Head of caudate nucleus (tissue), 42 donors: ENCODE results near the gene REV1.

Experiments
- DNase-seq, 42 donors: peaks; one replicate each; pipeline versions ENCODE4 v3.0.0 to v3.0.0-alpha.2; 2020 to 2021; ENCODE audit warnings: mixed read lengths in 7 of 42
- intact Hi-C: fragments of 100-400 bp; cut with DNase I; formaldehyde crosslinking; loops from one replicate; pipeline ENCODE4 v1.15.0; 2022

REV1 gene

DNA sequence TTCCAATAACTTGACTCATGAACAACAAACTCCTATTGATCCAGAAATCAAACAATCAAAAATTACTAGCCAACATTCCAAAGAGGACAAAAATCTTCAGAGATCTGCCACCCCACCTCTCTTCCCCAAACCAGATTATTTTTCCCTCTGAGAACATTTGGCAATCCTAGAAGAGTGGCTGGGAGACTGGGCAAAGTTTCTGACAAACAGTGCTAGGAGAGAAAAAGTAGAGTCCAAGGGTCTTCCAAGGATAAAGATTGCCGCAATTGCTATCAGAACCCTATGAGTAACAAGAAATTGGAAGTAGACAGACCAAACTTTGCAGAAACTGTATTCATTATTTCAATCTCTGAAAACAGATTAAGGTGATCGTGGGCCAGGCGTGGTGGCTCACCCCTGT is 22.4 kb downstream of the REV1 start:
- no peak for DNase-seq
- intact Hi-C loops: no loop called here

- intact Hi-C loops: no loop called here
- no peak for DNase-seq
Observed at GRCh38 chr2:99461828-99462483, 27.9 kb downstream of the REV1 start.

DNA sequence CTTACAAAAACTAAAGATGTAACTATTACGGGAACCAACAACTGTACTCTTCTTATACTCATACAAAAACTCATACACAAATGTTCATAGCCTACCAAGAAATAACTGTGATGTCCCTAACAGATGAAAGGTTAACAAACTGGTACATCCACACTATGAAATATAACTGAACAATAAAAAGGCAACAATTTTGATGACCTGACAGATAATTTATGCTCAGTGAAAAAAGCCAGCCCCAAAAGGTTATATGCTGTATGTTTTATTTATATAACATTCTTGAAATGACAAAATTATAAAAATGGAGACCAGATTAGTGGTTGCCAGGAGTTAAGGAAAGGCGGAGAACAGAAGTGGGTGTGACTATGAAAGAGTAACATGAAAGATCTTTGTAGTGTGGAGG is 31.3 kb downstream of the REV1 start:
- intact Hi-C loops: no loop called here
- no peak for DNase-seq

DNA sequence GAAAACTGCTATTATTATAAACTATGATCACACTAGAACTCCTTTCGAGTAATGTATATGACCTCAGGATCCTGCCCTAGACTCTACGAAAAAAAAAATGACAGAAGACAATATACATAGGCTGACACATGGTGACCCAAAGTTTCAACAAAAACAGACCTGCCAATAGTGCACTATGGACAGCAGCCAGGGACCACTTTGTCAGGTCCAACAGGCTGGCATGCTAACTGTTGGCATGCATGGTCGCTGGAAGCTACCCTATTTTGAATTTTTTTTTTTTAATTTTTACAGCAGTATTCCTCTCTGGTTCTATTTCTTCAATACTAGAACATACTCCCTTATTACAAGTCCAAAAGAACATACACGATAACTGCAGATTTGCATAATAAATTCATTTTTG is 38.1 kb downstream of the REV1 start:
- intact Hi-C loops: no loop called here
- no peak for DNase-seq

DNA sequence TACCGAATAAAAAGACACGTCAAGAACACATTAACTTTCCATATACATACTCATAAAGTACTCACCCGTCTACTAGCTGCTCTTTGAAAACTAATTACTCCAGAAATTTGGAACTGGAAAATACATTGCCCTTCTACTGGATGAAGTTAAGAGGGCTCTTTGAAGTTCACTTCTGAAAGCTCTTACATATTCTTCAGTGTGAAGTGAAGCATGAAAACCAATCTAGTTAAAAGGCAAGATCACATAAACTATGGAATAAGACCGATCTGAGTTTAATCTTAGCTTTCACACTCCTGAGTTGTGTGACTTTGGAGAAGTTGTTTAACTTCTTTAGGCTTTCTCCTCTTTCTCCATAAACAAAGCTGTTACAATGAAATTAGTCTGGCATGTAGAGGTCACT is 38.5 kb downstream of the REV1 start:
- intact Hi-C loops: no loop called here
- no peak for DNase-seq

DNA sequence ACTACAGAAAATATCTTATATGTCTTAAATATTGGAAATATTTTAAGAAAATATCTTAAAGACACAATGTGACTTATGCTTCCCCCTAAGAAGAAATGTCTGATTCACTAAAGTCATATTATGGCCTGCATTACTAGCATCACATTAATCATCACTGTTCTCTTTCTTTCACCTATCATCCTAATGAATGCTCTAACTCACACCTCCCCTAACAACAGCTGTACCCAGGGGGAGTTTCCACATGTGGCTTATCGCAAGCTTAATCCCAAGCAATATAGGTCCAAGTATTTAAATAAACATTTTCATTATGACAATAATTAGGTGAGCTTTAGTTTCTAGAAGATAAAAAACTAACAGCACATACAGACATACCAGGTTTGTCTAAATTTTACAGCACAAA is 39.6 kb downstream of the REV1 start:
- no peak for DNase-seq
- intact Hi-C loops: no loop called here

DNA sequence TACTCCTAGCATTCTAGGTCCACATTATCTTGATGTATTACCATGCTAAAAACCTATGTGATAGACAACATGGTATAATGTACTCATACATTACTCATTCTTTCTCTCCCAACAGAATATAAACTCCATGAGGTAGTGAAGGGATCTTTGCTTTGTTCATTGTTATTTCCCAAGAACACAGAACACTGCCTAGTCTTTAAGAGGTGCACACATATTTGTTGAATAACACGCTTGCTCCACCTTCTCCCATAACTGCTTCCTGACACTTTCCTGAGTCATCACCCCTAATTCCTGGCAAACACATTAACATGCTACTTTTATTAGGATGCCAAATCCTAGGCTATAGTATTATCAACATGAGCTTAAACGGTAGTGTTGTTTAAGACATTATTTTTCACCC is 41.3 kb downstream of the REV1 start:
- intact Hi-C loops: no loop called here

GRCh38 chr2:99445065-99445464 is 44.8 kb downstream of the REV1 start:
- intact Hi-C loops: no loop called here
- DNase-seq: no peak

More for the DNA sequence above, 41.3 kb downstream of the REV1 start:
- DNase-seq: no peak

GRCh38 chr2:99444222-99444621 is 45.6 kb downstream of the REV1 start:
- DNase-seq: peak in 12 of 42 donors; percentile 11 to 69 (median 26)
- intact Hi-C loops: no loop called here

DNA sequence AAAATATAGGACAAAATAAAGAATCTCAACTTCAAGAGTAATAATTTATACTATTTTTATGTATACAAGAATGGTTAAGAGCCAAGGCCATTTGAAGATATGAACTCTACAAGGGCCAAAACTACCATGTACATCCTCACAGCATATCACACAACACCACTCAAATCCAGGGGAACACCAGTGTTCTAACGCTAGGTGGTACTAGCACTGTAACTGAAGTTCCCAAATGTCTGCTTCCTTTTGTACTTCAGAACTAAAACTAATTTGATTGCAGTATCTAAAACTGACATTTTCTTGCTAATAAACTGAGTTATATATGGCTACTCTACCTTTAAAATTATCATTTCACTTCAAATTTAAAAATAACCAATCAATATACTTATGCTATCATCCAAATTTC is 47.0 kb downstream of the REV1 start:
- DNase-seq: peak in 5 of 42 donors; percentile 15 to 28 (median 25)
- intact Hi-C loops: no loop called here

GRCh38 chr2:99439971-99440505 is 49.8 kb downstream of the REV1 start:
- intact Hi-C loops: no loop called here
- no peak for DNase-seq

DNA sequence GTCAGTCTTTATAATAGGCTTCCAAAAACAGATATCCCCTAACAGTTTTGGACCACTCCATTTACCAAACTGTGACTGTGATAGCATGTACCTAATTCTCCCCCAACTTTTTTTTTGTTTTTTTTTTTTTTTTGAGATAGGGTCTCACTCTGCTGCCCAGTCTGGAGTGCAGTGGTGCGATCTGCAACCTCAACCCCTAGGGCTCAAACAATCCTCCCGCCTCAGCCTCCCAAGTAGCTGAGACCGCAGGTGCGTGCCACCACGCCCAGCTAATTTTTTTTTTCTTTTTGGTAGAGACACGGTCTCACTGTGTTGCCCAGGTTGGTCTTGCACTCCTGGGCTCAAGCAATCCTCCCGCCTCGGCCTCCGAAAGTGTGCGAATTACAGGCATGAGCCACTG is 52.9 kb downstream of the REV1 start:
- no peak for DNase-seq
- intact Hi-C loops: no loop called here

DNA sequence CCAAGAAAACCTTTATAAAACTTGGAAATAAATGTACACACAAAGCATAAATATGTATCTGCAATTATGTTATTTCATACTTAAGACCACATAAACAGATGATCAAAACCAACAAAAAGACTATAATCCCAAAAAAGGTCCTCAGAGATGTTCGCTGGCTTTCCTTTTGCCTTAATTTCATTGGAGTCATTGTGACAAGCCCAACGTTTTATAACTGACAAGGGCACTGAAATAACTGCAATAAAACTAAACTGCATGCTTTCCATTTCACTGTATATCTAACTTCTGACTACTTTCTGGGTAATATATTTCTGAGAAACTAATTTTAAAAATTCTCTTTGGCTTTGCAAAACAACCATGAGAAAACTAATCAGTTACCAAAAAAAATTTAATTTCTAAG is 56.5 kb downstream of the REV1 start:
- intact Hi-C loops: no loop called here
- DNase-seq: no peak

DNA sequence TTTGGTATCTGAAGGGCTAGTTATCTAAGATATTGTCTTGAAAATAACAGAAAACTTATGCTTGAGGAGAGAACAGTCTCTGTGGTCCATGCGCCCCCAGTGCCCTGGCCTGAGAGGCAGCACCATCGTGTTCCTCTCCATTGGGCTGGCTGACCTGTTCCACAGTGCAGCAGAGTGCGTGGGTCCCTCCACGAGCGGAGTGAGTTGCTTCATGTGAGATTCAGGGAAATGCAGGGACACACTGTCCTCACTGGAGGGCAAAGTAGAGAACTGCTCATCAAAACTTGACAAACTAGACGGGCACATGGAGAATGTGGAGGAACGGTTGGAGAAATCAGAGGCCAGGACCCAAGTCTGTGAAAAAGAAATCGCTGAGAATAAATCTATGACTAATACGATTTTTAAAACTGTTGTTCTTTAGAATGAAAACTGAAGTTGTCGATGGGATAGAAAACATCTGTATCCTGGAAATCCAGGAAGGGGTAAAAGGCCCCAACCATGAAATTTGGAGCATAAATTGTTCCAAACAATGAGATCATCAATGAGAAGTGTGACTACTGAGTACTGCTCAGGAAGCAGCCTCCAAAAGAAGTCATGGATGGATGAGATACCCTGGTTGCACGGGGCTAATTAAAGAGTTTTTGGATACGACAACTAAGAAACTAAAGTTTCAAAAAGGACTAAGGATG is 58.1 kb downstream of the REV1 start:
- intact Hi-C loops: no loop called here

GRCh38 chr2:99430614-99431291 is 59.1 kb downstream of the REV1 start:
- intact Hi-C loops: no loop called here
- no peak for DNase-seq

More for the DNA sequence above, 58.1 kb downstream of the REV1 start:
- DNase-seq: no peak

- no peak for DNase-seq
- intact Hi-C loops: no loop called here
Observed at GRCh38 chr2:99425022-99425421, 64.8 kb downstream of the REV1 start.

DNA sequence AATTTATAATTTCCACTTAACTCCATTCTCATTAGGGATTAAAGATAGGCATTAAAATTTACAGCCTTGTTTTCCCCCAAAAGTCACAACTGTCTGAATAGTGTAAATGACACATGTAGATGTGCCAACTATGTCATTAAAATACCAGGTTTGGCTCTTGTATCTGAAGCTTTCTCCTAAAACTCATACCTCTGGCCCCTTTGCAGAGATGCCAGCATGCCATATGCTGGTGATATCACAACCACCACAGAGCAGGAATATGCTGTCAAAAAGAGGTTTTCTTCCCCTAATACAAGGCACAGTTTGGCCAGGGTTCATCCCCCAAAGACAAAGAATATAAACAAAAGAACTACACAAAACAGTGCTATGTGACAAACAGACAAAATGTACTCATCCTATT is 65.4 kb downstream of the REV1 start:
- intact Hi-C loops: no loop called here
- no peak for DNase-seq

GRCh38 chr2:99422599-99422998 is 67.2 kb downstream of the REV1 start:
- intact Hi-C loops: no loop called here

GRCh38 chr2:99421469-99421868 is 68.3 kb downstream of the REV1 start:
- DNase-seq: no peak
- intact Hi-C loops: no loop called here

More at GRCh38 chr2:99422599-99422998, 67.2 kb downstream of the REV1 start:
- DNase-seq: no peak

DNA sequence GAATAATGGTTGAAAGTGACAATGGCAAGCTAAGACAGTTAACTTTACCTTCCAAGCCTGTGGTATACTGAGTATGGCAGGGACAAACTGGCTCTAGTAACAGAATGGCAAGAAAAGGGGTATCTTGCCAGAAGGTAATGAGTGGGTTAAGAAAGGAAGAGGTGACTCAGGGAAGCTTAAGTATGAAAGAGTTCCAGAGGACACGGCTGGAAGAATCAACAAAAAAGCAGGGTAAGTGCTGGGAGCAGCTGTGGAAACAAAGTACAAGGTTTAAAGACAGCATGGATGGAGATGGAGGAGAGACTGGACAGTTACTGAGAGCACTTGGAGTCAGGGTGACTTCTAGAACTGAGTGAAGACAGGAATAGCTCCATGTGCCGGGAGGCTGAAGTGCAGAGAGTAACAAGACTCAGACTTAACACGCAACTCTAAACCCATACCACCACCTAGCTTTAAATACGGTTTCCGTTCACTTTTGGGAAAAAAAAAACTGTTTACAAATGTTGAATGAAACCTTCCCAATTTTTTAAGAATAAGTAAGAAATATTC is 69.0 kb downstream of the REV1 start:
- DNase-seq: no peak
- intact Hi-C loops: no loop called here
